Endothelial cell of umbilical vein (primary cell): ENCODE results near the gene RTN4RL1. TPM values are rescaled to one million over a fixed set of nuclear protein-coding genes. Genes with fewer than 3 reads are reported as not detected.

Experiments
- BruUV-seq: library from RNA; stranded (reverse); fragments of 400-500 nt; replicated peaks from 2 replicates; lab custom pipeline; 2021; lab: Mats Ljungman, UMichigan
- CTCF ChIA-PET: fragments of 300-600, 350-600 bp; sonication (Branson Sonifier 250); formaldehyde crosslinking; loops from one replicate; lab custom pipeline; 2021; ENCODE audit warnings: antibody characterized with exemption, inconsistent platforms; lab: Charles Lee
- POLR2A ChIA-PET: fragments of 300-600, 350-600 bp; sonication (Branson Sonifier 250); formaldehyde crosslinking; loops from one replicate; lab custom pipeline; 2021; ENCODE audit warnings: antibody characterized with exemption, inconsistent platforms; lab: Charles Lee
- DNase-seq: peaks from one replicate; pipeline ENCODE4 v3.0.0-alpha.2; 2011; ENCODE audit warnings: low read depth, low spot score
- FAIRE-seq: peaks from 2 replicates; lab custom pipeline; 2011; peaks lifted over from hg19 to GRCh38; lab: Jason Lieb, UNC
- H2AFZ ChIP-seq: 2 replicates; pipeline ENCODE4 v1.6.0; 2012; ENCODE audit warnings: low read depth, low read length, control low read depth, inconsistent platforms
- H3K27ac ChIP-seq: 2 replicates; pipeline ENCODE4 v1.5.1; 2011; ENCODE audit warnings: low read depth, mild to moderate bottlenecking, control low read depth, low read length, moderate library complexity; ENCODE audit not compliant: insufficient read depth
- H3K27me3 ChIP-seq, 2 experiments: 2 replicates each; pipeline versions ENCODE4 v1.6.0 to v1.6.1; 2011; ENCODE audit warnings: low read length in 2 of 2, mixed read lengths in 1 of 2; ENCODE audit not compliant: control insufficient read depth in 2 of 2, insufficient read depth in 2 of 2
- H3K36me3 ChIP-seq, 2 experiments: 2 replicates in 1 of 2; 3 replicates in 1 of 2; pipeline ENCODE4 v1.5.1; 2011; ENCODE audit warnings: low read length in 2 of 2, mild to moderate bottlenecking in 1 of 2, moderate library complexity in 1 of 2; ENCODE audit not compliant: control insufficient read depth in 2 of 2, insufficient read depth in 2 of 2; ENCODE audit errors: extremely low read depth in 1 of 2
- H3K4me1 ChIP-seq: 3 replicates; pipeline ENCODE4 v1.5.1; 2011; ENCODE audit warnings: mild to moderate bottlenecking, low read length; ENCODE audit not compliant: control insufficient read depth, insufficient read depth; ENCODE audit errors: extremely low read depth
- H3K4me2 ChIP-seq: 2 replicates; pipeline ENCODE4 v1.6.1; 2011; ENCODE audit warnings: low read length, control low read depth, mixed read lengths; ENCODE audit not compliant: insufficient read depth
- H3K4me3 ChIP-seq, 3 experiments: fragments of 200-600 bp in 1 of 3; sonication (generic), shearing (Covaris generic) in 1 of 3; replicated peaks in 1 of 3; 2 replicates each; pipeline ENCODE4 v1.5.1; 2011 to 2016; ENCODE audit warnings: control low read depth in 3 of 3, low read length in 3 of 3, mild to moderate bottlenecking in 2 of 3, inconsistent platforms in 1 of 3, low read depth in 1 of 3, moderate library complexity in 1 of 3; ENCODE audit not compliant: insufficient read depth in 1 of 3
- H3K79me2 ChIP-seq: 2 replicates; pipeline ENCODE4 v1.6.0; 2012; ENCODE audit warnings: low read length, inconsistent platforms; ENCODE audit not compliant: control insufficient read depth, insufficient read depth
- H3K9ac ChIP-seq: replicated peaks from 2 replicates; pipeline ENCODE3; 2011; ENCODE audit warnings: low read length, control low read depth; ENCODE audit not compliant: insufficient read depth; ENCODE audit errors: extremely low read depth
- H3K9me1 ChIP-seq: replicated peaks from 3 replicates; pipeline ENCODE4 v1.6.0; 2011; ENCODE audit warnings: mild to moderate bottlenecking, low read length; ENCODE audit not compliant: control insufficient read depth, insufficient read depth; ENCODE audit errors: extremely low read depth
- H3K9me3 ChIP-seq: replicated peaks from 2 replicates; pipeline ENCODE4 v1.5.1; 2012; ENCODE audit warnings: low read length, inconsistent platforms; ENCODE audit not compliant: control insufficient read depth, insufficient read depth
- H4K20me1 ChIP-seq: replicated peaks from 2 replicates; pipeline ENCODE3; 2011; ENCODE audit warnings: mild to moderate bottlenecking, low read length; ENCODE audit not compliant: control insufficient read depth, insufficient read depth; ENCODE audit errors: extremely low read depth
- EZH2 ChIP-seq: IDR thresholded peaks from 2 replicates; pipeline ENCODE4 v1.6.1; 2012; ENCODE audit warnings: borderline replicate concordance, low read depth, mild to moderate bottlenecking, moderate library complexity, low read length, inconsistent platforms; ENCODE audit not compliant: severe bottlenecking
- GATA2 ChIP-seq: IDR thresholded peaks from 2 replicates; pipeline ENCODE4 v1.7.0; 2011; ENCODE audit warnings: low read depth, mild to moderate bottlenecking, moderate library complexity, mixed read lengths, low read length; ENCODE audit not compliant: insufficient read length, insufficient read depth
- MYC ChIP-seq: IDR thresholded peaks from one replicate; pipeline ENCODE4 v1.6.1; 2011; ENCODE audit warnings: mild to moderate bottlenecking, low read depth, low read length
- dilution Hi-C: fragments of 300-500 bp; cut with MboI; formaldehyde crosslinking; loops from one replicate; pipeline ENCODE4 v1.15.0; 2019; ENCODE audit warnings: low sequenced_read_pairs; ENCODE audit not compliant: extremely low pct_ligation_motif_present
- intact Hi-C: fragments of 100-400 bp; cut with micrococcal nuclease; formaldehyde crosslinking; loops from one replicate; pipeline ENCODE4 v1.10.0; 2022
- polyA plus RNA-seq, 4 experiments: library from polyadenylated mRNA; depleted of rRNA in 3 of 4; stranded (reverse) in 3 of 4; unstranded in 1 of 4; fragments of >200 nt; gene quantifications; 2 replicates each; pipeline versions ENCODE4 v1.2.1 to v1.2.3, GENCODE V29; 2011 to 2012; ENCODE audit warnings: missing spikeins in 1 of 4
- total RNA-seq: library from RNA; stranded (reverse); gene quantifications from 2 replicates; pipeline ENCODE4 v1.2.3, GENCODE V29; 2021
- TF ChIP-seq, protein P1 (sequence below), 2 donors: IDR thresholded peaks; 1 replicate in 1 of 2; 2 replicates in 1 of 2; pipeline ENCODE4 v1.5.1; 2011; ENCODE audit warnings: low read length in 2 of 2, mild to moderate bottlenecking in 2 of 2, moderate library complexity in 2 of 2, control low read depth in 1 of 2, inconsistent platforms in 1 of 2, low read depth in 1 of 2; ENCODE audit not compliant: insufficient read depth in 1 of 2; ENCODE audit errors: extremely low read depth in 1 of 2

RTN4RL1 gene
- total and polyA plus RNA-seq, 2 donors (not counting 3 experiments of a cell fraction or from before 2014, with no cell fraction given) = 0.04 TPM; not detected in 1

DNA sequence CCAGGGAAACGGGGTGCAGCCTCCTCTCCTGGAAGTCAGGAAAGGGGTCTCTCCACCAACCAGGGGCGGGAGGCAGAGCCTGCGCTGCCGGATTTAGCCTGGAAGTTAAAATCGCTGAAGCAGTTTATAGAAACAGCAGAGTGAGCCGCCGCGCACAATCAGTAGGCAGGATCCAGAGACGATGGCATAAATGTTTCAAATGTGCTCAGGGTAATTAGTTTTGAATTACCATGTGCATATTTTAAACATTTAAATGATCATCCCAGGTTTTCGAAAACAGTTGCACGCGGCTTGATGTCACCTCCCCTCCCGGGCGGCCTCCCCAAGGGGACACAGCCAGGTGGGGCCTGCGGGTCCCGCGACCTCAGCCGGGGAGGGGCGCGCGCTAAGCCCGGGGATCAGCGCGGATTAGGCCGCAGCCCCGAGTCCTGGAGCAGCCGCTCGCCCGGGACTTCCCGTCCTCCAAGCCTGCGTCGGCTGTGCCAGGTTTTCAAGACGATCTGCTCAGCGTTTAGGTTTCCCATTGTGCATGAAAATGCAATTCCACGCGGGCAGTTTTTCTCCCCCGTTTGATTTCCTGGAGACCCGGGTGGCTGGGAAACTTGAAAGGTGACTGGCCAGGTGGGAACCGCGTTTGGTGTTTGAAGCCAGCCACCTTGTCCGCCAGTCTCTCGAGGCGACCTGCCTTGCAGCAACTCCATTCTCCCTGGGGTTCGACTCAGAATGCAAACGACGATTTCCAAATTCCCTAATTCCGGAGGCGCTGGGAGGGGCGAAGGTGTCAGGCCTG lies 117.0 kb downstream of the RTN4RL1 start:
- ChIA-PET POLR2A (no interaction called here), CTCF (interaction anchor here (0.8 to 3.7 kb wide), 24 partner anchors 13 to 444 kb away, joined by 3 to 270 read pairs (median 6); partner anchors contain the start of genes DPH1, OVCA2 and RTN4RL1)
- no peak overlapping the region for H3K9ac ChIP-seq
- DNase-seq = peak; percentile 25
- no peak overlapping the region for H3K27ac ChIP-seq
- peaks cover 5% of the 10 kb centered on the region for H3K4me1 ChIP-seq
- no peaks in the 10 kb centered on the region for H3K9me1 ChIP-seq
- H3K27me3 ChIP-seq = peaks cover 34 to 49% of the 10 kb centered on the region in 2 experiments
- H3K4me3 ChIP-seq = peak overlapping the region in 1 of 3 experiments; percentile 27
- H3K79me2 ChIP-seq = no peaks in the 10 kb centered on the region
- dilution Hi-C loops = no loop called here
- H4K20me1 ChIP-seq = no peaks in the 10 kb centered on the region
- intact Hi-C loops = loop anchor here (1.0 kb wide), 3 partner anchors 118 to 336 kb away; partner anchors contain the start of gene DPH1
- H3K9me3 ChIP-seq = no peaks in the 10 kb centered on the region
- peak overlapping the region; percentile 65 for H3K4me2 ChIP-seq
- no peaks in the 10 kb centered on the region for H3K36me3 ChIP-seq
- TF ChIP-seq, protein P1, sequence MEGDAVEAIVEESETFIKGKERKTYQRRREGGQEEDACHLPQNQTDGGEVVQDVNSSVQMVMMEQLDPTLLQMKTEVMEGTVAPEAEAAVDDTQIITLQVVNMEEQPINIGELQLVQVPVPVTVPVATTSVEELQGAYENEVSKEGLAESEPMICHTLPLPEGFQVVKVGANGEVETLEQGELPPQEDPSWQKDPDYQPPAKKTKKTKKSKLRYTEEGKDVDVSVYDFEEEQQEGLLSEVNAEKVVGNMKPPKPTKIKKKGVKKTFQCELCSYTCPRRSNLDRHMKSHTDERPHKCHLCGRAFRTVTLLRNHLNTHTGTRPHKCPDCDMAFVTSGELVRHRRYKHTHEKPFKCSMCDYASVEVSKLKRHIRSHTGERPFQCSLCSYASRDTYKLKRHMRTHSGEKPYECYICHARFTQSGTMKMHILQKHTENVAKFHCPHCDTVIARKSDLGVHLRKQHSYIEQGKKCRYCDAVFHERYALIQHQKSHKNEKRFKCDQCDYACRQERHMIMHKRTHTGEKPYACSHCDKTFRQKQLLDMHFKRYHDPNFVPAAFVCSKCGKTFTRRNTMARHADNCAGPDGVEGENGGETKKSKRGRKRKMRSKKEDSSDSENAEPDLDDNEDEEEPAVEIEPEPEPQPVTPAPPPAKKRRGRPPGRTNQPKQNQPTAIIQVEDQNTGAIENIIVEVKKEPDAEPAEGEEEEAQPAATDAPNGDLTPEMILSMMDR (IDR thresholded peaks at IDR 0.05; ENCODE audit: extremely low read depth in 1 of 2, insufficient read depth in 1 of 2, low read depth in 1 of 2, low read length in 2 of 2) = no peak
- peak; percentile 86 for TF ChIP-seq EZH2
- H2AFZ ChIP-seq = peak overlapping the region; percentile 27
- BruUV-seq = no TSS peak
- no peak for FAIRE-seq

DNA sequence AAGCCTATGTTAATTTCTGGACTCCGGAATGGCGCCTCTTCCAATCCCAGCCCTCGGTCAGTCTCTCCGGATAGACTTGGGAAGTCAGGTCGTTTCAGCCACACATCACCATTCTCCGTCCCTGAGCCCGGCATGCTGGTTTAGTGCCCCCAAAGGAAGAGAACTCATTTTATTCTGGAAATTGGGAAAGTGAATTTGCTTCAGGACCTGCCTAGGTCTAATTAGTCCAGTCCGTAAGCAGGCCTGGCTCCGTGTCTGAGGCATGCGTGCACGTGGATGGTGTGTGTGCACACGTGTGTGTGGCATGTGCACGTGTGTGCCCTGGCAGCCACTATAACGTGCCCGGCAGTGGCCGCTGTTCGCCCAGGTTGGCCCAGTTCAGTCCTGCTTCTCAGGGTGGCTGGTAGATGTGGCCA lies 117.9 kb downstream of the RTN4RL1 start:
- no peak overlapping the region for H3K4me2 ChIP-seq
- H3K27me3 ChIP-seq = peaks cover 34 to 49% of the 10 kb centered on the region in 2 experiments
- no TSS peak for BruUV-seq
- H3K9me3 ChIP-seq = no peaks in the 10 kb centered on the region
- dilution Hi-C loops (no loop called here), intact Hi-C loops (no loop called here)
- DNase-seq (no peak), FAIRE-seq (no peak)
- H3K27ac ChIP-seq = no peak overlapping the region
- no peak overlapping the region for H3K4me3 ChIP-seq
- H3K4me1 ChIP-seq = peaks cover 5% of the 10 kb centered on the region
- no peaks in the 10 kb centered on the region for H4K20me1 ChIP-seq
- TF ChIP-seq MYC = no peak
- TF ChIP-seq, protein P1 (IDR thresholded peaks at IDR 0.05; ENCODE audit: extremely low read depth in 1 of 2, insufficient read depth in 1 of 2, low read depth in 1 of 2, low read length in 2 of 2) = no peak
- TF ChIP-seq GATA2 = no peak
- no peak overlapping the region for H2AFZ ChIP-seq
- no peaks in the 10 kb centered on the region for H3K9me1 ChIP-seq
- no peak overlapping the region for H3K9ac ChIP-seq
- CTCF ChIA-PET = interaction anchor here (1.0 kb wide), 1 partner anchor 338 kb away, joined by 3 read pairs; no protein-coding TSS in a partner anchor
- POLR2A ChIA-PET = no interaction called here
- H3K36me3 ChIP-seq = no peaks in the 10 kb centered on the region
- no peaks in the 10 kb centered on the region for H3K79me2 ChIP-seq
